Mucosa of descending colon (tissue), 3 donors: ENCODE measurements around the gene RALB. TPM values are rescaled to one million over a fixed set of nuclear protein-coding genes. Genes with fewer than 3 reads are reported as not detected.

Experiments
- ATAC-seq: fragments of 200-7000 bp; cut with Tn5 transposase; one replicate; pipeline ENCODE4 v1.9.1; 2020; ENCODE audit warnings: mild to moderate bottlenecking, moderate library complexity
- DNase-seq, 3 donors: peaks; one replicate each; pipeline ENCODE4 v3.0.0-alpha.2; 2020
- H3K36me3 ChIP-seq: fragments of 200-600 bp; one replicate; pipeline ENCODE4 v1.8.0; 2021; ENCODE audit warnings: low read depth, mild to moderate bottlenecking
- H3K4me1 ChIP-seq: fragments of 200-600 bp; one replicate; pipeline ENCODE4 v1.8.0; 2021; ENCODE audit warnings: low read depth, mild to moderate bottlenecking
- H3K4me3 ChIP-seq: fragments of 200-600 bp; one replicate; pipeline ENCODE4 v1.8.0; 2021; ENCODE audit warnings: mild to moderate bottlenecking
- H3K9me3 ChIP-seq: fragments of 200-600 bp; one replicate; pipeline ENCODE4 v1.8.0; 2021; ENCODE audit warnings: mild to moderate bottlenecking
- CTCF ChIP-seq: fragments of 200-600 bp; IDR thresholded peaks from one replicate; pipeline ENCODE4 v1.8.0; 2022; ENCODE audit warnings: antibody characterized with exemption, mild to moderate bottlenecking
- intact Hi-C, 2 donors: fragments of 100-400 bp; cut with DNase I in 1 of 2; cut with micrococcal nuclease in 1 of 2; formaldehyde crosslinking; loops; one replicate each; pipeline versions ENCODE4 v1.11.0 to v1.11.1; 2022; cut with DNase I, micrococcal nuclease
- total RNA-seq, 3 donors: library from RNA; stranded (reverse); fragmentation: NEBNext Ultra II Directional in 2 of 3; extraction: Animal tissue kit (Norgen Biotek cat#: 25700) in 2 of 3; gene quantifications; one replicate each; pipeline versions ENCODE4 v1.2.1 to v1.2.4, GENCODE V29; 2021 to 2023
- donor health status: DM: no; HTN: no; CAD: no; lungs with moderate emphysema.
- donor health status: DM: no; HTN: no; CAD: no.
- donor health status: DM: no; HTN: yes; CAD: no.

The RALB gene
- total RNA-seq, 3 donors from 2014 or later = 75.1 to 83.8 (median 80.8) TPM

- no peak for DNase-seq
- Histone ChIP-seq H3K4me3 (no peak overlapping the region), H3K36me3 (no peaks in the 10 kb centered on the region), H3K9me3 (no peaks in the 10 kb centered on the region), H3K4me1 (no peaks in the 10 kb centered on the region)
- ATAC-seq = no peak
- intact Hi-C loops = no loop called here
- TF ChIP-seq CTCF = no peak
Observed at GRCh38 chr2:120299561-120299960, 46.9 kb downstream of the RALB start.

GRCh38 chr2:120300385-120300784 is 47.7 kb downstream of the RALB start:
- H3K4me1 ChIP-seq = no peaks in the 10 kb centered on the region
- no peaks in the 10 kb centered on the region for H3K36me3 ChIP-seq
- no peak for TF ChIP-seq CTCF
- intact Hi-C loops = no loop called here
- DNase-seq (no peak), ATAC-seq (no peak)
- no peak overlapping the region for H3K4me3 ChIP-seq
- H3K9me3 ChIP-seq = no peaks in the 10 kb centered on the region

GRCh38 chr2:120301284-120301683 is 48.6 kb downstream of the RALB start:
- DNase-seq (no peak), ATAC-seq (no peak)
- TF ChIP-seq CTCF = no peak
- intact Hi-C loops = no loop called here
- no peaks in the 10 kb centered on the region for H3K36me3 ChIP-seq
- H3K4me3 ChIP-seq = no peak overlapping the region
- H3K9me3 ChIP-seq = no peaks in the 10 kb centered on the region
- H3K4me1 ChIP-seq = no peaks in the 10 kb centered on the region

GRCh38 chr2:120302301-120302700 is 49.6 kb downstream of the RALB start:
- no peaks in the 10 kb centered on the region for H3K4me1 ChIP-seq
- no peaks in the 10 kb centered on the region for H3K9me3 ChIP-seq
- intact Hi-C loops = no loop called here
- no peaks in the 10 kb centered on the region for H3K36me3 ChIP-seq
- DNase-seq (no peak), ATAC-seq (no peak)
- H3K4me3 ChIP-seq = no peak overlapping the region
- TF ChIP-seq CTCF = no peak

- Histone ChIP-seq H3K4me3 (no peak overlapping the region), H3K9me3 (no peaks in the 10 kb centered on the region), H3K4me1 (no peaks in the 10 kb centered on the region), H3K36me3 (no peaks in the 10 kb centered on the region)
- no peak for DNase-seq
- intact Hi-C loops = no loop called here
- no peak for ATAC-seq
- no peak for TF ChIP-seq CTCF
Observed at GRCh38 chr2:120303177-120303576, 50.5 kb downstream of the RALB start.

GRCh38 chr2:120305296-120305695 is 52.6 kb downstream of the RALB start:
- H3K9me3 ChIP-seq = no peaks in the 10 kb centered on the region
- H3K4me3 ChIP-seq = no peak overlapping the region
- no peaks in the 10 kb centered on the region for H3K4me1 ChIP-seq
- ATAC-seq (peak; percentile 29), DNase-seq (peak in 1 of 3 donors; percentile 28)
- intact Hi-C loops = no loop called here
- no peaks in the 10 kb centered on the region for H3K36me3 ChIP-seq
- TF ChIP-seq CTCF = no peak
